ENCODE results near the gene PRKRIP1.

The PRKRIP1 gene

DNA sequence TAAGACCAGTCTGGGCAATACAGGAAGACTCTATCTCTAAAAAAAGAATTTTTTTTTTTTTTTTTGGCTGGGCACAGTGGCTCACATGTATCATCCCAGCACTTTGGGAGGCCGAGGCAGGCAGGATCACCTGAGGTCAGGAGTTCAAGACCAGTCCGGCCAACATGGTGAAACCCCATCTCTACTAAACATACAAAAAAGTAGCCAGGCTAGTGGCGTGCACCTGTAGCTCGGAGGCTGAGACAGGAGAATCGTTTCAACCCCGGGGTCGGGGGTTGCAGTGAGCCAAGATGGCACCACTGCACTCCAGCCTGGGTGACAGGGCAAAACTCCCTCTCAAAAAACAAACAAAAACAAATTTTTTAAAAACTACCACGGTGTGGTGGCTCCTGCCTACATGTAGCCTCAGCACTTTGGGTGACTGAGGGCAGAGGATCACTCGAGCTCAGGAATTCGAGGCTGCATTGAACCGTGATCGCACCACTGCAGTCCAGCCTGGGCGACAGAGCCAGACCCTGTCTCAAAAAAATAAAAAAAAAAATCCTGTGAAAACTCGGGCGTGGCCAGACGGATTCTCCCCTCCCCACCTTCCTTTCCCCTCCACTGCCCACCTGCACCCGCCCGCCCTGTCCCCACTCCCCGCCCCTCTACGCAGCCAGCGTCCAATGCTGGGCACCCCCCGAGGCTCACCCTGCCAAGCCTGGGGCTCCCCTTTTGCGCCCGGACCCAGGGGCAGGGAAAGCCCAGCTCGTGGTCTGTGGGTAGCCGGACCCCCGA lies 36.5 kb downstream of the PRKRIP1 start:
- Histone ChIP-seq H3K27ac (ENCODE audit: low read depth, low read length) (peak overlapping the region; percentile 92), H3F3A (ENCODE audit: insufficient read depth) (peaks cover 35% of the 10 kb centered on the region), H3K36me3 (ENCODE audit: low read length) (0 out of 2 replicates have a peak, but pooled peaks cover 9% of the 10 kb centered on the region), H3K9me2 (replicated peaks; ENCODE audit: insufficient read depth, low read length) (no peaks in the 10 kb centered on the region), H2AFZ (ENCODE audit: low read depth, low read length, severe bottlenecking) (no peak overlapping the region), H3K4me3 (ENCODE audit: insufficient read depth, low read length, poor library complexity, severe bottlenecking) (peak overlapping the region; percentile 84), H4K20me1 (ENCODE audit: low read depth, low read length) (no peaks in the 10 kb centered on the region), H3K79me2 (ENCODE audit: insufficient read depth, low read length) (peaks cover 32% of the 10 kb centered on the region), H3K27me3 (ENCODE audit: low read length) (no peaks in the 10 kb centered on the region), H3K9me3 (ENCODE audit: insufficient read depth, low read length) (no peaks in the 10 kb centered on the region), H3K9ac (ENCODE audit: low read length) (peak overlapping the region; percentile 94), H3K4me2 (ENCODE audit: low read depth, low read length, poor library complexity, severe bottlenecking) (peak overlapping the region; percentile 59)
- no peak for TF ChIP-seq CTCF (IDR thresholded peaks at IDR 0.05; ENCODE audit: insufficient read depth, low read length, poor library complexity, severe bottlenecking)
- TF ChIP-seq EZH2phosphoT487 (conservative IDR thresholded peaks at IDR 0.05; ENCODE audit: low read length), result no peak

- H2AFZ ChIP-seq (ENCODE audit: low read depth, low read length, severe bottlenecking), result peak within 1 kb of the TSS; percentile 44
- peaks cover 32% of the 10 kb centered on the region for H3K79me2 ChIP-seq (ENCODE audit: insufficient read depth, low read length)
Measured at GRCh38 chr7:102433219-102434038, 37.3 kb downstream of the PRKRIP1 start, which contains the start of gene ORAI2. Gene ORAI2 (plus strand): TSS chr7:102433575. CDS start chr7:102438957, 5,382 bp downstream.

DNA sequence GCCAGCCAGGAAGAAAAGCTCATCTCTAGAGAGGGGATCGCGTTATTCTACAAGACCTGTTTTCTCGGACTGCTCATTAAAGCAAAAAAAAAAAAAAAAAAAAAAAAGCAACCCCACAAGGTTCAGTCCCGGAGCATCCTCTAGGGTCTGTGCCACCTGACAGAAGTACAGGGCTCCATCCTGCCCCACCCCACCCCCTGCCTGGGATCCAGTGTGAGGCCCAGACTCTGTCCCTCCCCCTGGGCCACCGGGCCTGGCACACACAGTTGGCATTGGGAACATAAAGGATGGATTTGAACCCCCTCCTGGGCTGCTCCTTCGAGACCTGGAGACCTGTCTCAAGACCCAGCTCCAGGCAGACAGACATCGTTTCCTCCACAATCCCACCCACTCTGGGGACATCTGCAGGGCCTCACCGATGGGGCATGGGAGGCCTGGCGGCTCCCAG lies 37.9 kb downstream of the PRKRIP1 start:
- Histone ChIP-seq H3K9ac (ENCODE audit: low read length) (peak overlapping the region; percentile 94), H3K4me3 (ENCODE audit: insufficient read depth, low read length, poor library complexity, severe bottlenecking) (peak overlapping the region; percentile 84), H3K27ac (ENCODE audit: low read depth, low read length) (peak overlapping the region; percentile 92), H3K9me3 (ENCODE audit: insufficient read depth, low read length) (no peaks in the 10 kb centered on the region), H3K27me3 (ENCODE audit: low read length) (no peaks in the 10 kb centered on the region), H3K36me3 (ENCODE audit: low read length) (0 out of 2 replicates have a peak, but pooled peaks cover 9% of the 10 kb centered on the region), H2AFZ (ENCODE audit: low read depth, low read length, severe bottlenecking) (peak overlapping the region; percentile 44), H4K20me1 (ENCODE audit: low read depth, low read length) (no peaks in the 10 kb centered on the region), H3K79me2 (ENCODE audit: insufficient read depth, low read length) (peaks cover 32% of the 10 kb centered on the region), H3K9me2 (replicated peaks; ENCODE audit: insufficient read depth, low read length) (no peaks in the 10 kb centered on the region), H3F3A (ENCODE audit: insufficient read depth) (peaks cover 30% of the 10 kb centered on the region), H3K4me2 (ENCODE audit: low read depth, low read length, poor library complexity, severe bottlenecking) (peak overlapping the region; percentile 80)
- TF ChIP-seq EZH2phosphoT487 (conservative IDR thresholded peaks at IDR 0.05; ENCODE audit: low read length), result no peak

More at GRCh38 chr7:102433219-102434038, 37.3 kb downstream of the PRKRIP1 start, which contains the start of gene ORAI2:
- peak within 1 kb of the TSS; percentile 84 for H3K4me3 ChIP-seq (ENCODE audit: insufficient read depth, low read length, poor library complexity, severe bottlenecking)
- no peak for TF ChIP-seq EZH2phosphoT487 (conservative IDR thresholded peaks at IDR 0.05; ENCODE audit: low read length)
- TF ChIP-seq CTCF (IDR thresholded peaks at IDR 0.05; ENCODE audit: insufficient read depth, low read length, poor library complexity, severe bottlenecking), result no peak
- no peaks in the 10 kb centered on the region for H3K27me3 ChIP-seq (ENCODE audit: low read length)
- peak within 1 kb of the TSS; percentile 80 for H3K4me2 ChIP-seq (ENCODE audit: low read depth, low read length, poor library complexity, severe bottlenecking)
- H3K9me3 ChIP-seq (ENCODE audit: insufficient read depth, low read length), result no peaks in the 10 kb centered on the region
- no peaks in the 10 kb centered on the region for H3K9me2 ChIP-seq (replicated peaks; ENCODE audit: insufficient read depth, low read length)
- H3K36me3 ChIP-seq (ENCODE audit: low read length), result 0 out of 2 replicates have a peak, but pooled peaks cover 9% of the 10 kb centered on the region
- peak within 1 kb of the TSS; percentile 94 for H3K9ac ChIP-seq (ENCODE audit: low read length)
- peak within 1 kb of the TSS; percentile 92 for H3K27ac ChIP-seq (ENCODE audit: low read depth, low read length)
- no peaks in the 10 kb centered on the region for H4K20me1 ChIP-seq (ENCODE audit: low read depth, low read length)
- H3F3A ChIP-seq (ENCODE audit: insufficient read depth), result peaks cover 29% of the 10 kb centered on the region

Data from SU-DHL-6 (cell line).